Measurements from ENCODE around the gene PRR12.
A peak's percentile ranks its signal among the peaks of the same experiment; 100 is the strongest.
"Not testable (repeated sequence)": the region's sequence is repeated elsewhere in the genome, so short reads cannot be mapped to it uniquely, and the experiment has no call there.

Gene PRR12

DNA sequence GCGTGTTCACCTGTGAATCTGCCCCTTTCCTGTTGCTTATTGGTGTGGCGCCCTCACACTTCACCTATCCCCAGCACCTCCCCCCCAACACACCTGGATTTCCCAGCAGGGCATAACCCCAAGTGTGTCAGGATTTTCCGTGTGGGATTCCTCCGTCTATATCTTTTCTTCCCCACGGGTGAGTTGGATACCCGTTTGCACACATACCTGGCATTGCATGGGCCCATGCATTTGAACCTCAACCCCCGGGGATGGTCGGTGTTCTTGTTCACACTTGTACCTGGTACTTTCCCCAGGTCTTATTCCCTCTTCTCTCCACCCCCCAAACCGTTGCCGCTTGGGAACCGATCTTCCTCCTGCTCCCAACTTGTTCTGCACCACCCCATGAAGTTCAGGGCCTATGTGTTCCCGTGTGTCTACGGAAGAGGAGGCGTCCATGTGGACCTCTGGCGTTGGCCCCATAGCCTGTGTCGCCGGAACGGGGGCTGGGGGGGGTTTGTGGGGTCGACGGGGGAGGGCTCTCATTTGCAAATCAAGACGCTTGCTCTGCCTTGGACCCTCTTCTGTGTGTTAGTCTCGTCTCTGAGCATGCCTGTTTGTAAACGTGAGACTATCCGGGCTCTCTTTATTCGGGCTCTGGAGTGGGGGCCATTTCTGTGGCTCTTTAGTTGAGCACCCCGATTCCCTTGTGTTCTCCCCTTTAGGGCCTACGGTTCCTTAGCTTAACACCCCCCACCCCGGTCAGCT is 1.7 kb downstream of the PRR12 start:
- DNase-seq, result no peak

DNA sequence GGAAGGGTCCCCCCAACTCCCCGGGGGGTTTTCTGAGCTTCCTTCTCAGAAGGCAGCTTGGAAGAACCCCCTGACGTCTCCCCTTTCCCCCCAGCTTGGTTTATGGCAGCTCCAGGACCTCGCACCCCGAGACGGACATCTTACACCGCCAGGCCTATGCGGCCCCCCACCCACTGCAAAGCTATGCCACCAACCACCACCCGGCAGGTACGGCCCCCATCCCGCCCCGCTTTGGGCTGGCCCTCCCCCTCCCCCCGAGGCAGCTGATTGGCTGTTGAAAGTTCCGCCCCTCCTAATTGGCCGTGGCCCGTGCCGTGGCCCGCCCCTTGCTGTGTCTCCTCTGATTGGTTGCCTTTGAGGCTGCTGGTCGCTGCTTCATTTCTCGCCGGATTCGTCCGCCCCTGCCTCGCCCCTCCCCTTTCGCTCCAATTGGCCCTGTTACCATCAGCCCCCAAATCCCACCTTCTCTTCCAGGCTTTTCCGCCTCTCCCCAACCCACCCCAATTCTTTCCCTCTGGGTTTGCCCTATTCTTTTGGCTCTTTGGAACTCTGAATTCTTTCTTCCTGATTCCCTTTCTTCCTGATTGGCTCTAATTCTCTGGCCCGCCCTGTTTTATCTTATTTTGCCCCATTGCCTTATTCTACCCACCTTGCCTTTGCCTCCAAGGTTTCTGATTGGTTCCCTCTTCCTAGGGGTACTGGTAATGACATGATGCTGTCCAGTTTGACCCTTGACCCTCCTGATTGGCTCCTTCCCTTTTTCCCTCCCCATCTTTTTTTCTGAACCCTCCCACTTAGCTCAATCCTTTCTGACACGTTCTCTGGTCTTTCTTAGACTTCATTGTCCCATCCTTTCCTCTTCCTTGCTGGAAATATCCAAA is 2.5 kb downstream of the PRR12 start:
- peak; percentile 26 to 53 for DNase-seq

DNA sequence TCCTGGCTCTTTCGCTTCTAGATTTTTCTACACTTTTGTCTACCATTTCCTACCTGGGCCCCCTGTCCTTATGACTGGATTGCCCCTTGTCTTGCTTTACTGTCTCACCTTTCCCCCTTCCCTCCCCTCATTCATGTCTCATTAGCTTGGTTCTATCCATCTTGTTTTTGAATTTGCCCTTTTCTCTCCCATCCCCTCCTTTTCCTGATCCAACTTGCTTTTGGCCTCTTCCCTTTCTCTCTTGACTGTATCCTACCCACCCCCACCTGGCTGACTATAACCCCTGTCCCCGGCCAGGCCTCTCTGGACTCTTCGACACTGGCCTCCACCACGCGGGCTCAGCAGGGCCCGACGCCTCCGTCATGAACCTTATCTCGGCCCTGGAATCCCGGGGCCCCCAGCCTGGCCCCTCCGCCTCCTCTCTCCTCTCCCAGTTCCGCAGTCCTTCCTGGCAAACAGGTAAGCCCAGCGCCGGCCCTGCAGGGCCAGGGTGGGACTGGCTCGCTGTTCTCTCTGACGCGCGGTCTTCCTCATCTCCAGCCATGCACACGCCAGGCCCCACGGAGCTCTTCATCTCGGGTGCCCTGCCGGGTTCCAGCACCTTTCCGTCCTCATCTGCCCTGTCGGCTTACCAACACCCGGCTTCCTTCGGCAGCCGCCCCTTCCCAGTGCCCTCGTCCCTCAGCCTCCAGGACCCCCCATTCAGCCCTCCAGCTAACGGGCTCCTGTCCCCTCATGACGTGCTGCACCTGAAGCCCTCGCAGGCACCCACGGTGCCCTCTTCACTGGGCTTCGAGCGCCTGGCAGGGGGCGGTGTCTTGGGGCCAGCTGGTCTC is 3.4 kb downstream of the PRR12 start:
- no peak for DNase-seq

DNA sequence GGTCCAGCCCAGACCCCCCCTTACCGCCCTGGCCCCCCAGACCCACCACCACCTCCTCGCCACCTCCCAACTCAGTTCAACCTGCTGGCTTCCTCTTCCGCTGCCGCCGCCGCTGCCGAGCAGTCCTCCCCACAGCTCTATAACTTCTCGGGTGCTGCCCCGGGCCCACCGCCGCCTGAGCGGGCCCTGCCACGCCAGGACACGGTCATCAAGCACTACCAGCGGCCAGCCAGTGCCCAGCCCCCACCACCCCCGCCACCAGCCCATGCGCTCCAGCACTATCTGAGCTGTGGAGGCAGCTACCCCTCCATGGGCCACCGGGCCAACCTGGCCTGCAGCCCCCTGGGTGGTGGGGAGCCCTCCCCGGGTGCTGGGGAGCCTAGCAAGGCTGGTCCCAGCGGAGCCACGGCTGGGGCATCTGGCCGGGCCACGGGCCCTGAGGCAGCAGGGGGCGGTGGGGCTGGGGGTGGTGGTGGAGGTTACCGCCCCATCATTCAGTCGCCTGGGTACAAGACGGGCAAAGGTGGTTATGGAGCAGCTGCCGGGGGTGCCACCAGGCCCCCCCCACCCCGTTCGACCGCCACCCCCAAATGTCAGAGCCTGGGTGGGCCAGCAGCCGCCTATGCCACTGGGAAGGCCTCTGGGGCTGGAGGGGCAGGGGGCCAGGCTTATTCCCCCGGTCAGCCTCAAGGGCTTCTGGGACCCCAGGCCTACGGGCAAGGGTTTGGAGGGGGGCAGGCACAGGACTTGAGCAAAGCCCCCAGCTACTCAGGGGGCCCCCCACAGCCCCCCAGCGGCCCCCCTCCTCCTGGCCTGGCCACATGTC is 4.2 kb downstream of the PRR12 start:
- no peak for DNase-seq

DNA sequence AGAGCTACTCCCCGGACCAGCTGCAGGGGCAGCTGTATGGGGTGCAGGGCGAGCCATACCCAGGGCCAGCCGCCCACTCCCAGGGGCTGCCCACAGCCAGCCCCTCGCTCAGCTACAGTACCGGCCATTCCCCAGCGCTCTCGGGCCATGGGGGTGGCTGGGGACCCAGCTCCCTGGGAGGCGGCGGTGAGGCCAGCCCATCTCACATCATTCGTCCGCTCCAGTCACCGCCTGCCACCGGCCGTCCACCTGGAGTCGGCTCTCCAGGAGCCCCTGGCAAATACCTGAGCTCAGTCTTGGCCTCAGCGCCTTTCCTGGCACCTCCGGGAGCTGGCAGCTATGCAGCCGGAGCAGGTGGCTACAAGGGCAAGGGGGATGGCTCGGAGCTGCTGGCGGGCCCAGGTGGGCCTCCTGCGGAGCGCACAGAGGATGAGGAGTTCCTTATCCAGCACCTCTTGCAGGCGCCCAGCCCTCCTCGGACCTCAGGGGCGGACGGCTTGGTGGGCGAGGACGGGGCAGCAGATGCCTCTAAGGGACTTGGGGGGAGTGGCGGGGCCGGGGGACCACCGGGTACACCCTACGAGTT is 4.9 kb downstream of the PRR12 start:
- no peak for DNase-seq

DNA sequence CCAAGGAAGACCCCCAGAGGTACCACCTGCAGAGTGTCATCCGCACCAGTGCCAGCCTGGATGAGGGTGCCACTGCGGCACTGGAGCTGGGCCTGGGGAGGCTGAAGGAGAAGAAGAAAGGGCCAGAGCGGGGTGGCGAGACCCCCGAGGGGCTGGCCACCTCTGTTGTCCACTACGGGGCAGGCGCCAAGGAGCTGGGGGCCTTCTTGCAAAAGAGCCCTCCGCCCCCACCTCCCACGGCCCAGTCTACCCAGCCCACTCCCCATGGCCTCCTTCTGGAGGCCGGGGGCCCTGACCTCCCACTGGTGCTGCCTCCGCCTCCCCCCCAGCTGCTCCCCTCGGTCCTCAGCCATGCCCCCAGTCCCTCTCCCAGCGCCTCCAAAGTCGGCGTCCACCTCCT is 5.4 kb downstream of the PRR12 start:
- DNase-seq, result no peak

DNA sequence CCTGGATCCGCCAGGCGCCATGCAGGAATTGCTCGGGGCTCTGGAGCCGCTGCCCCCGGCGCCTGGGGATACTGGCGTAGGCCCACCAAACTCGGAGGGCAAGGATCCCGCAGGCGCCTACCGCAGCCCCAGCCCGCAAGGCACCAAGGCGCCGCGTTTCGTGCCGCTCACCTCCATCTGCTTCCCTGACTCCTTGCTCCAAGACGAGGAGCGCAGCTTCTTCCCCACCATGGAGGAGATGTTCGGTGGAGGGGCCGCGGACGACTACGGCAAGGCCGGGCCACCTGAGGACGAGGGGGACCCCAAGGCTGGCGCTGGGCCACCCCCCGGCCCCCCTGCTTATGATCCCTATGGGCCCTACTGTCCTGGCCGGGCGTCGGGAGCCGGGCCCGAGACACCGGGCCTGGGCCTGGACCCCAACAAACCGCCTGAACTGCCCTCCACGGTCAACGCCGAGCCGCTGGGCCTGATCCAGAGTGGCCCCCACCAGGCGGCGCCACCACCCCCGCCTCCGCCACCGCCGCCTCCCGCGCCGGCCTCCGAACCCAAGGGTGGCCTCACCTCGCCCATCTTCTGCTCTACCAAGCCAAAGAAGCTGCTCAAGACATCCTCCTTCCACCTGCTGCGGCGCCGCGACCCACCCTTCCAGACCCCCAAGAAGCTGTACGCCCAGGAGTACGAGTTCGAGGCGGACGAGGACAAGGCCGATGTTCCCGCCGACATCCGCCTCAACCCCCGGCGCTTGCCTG is 6.1 kb downstream of the PRR12 start:
- DNase-seq, result no peak

DNA sequence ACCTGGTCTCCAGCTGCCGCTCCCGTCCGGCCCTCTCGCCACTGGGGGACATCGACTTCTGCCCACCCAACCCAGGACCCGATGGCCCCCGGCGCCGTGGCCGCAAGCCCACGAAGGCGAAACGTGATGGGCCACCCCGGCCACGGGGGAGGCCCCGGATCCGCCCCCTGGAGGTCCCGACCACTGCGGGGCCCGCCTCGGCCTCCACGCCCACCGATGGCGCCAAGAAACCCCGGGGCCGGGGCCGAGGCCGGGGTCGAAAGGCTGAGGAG is 6.7 kb downstream of the PRR12 start:
- DNase-seq, result no peak

DNA sequence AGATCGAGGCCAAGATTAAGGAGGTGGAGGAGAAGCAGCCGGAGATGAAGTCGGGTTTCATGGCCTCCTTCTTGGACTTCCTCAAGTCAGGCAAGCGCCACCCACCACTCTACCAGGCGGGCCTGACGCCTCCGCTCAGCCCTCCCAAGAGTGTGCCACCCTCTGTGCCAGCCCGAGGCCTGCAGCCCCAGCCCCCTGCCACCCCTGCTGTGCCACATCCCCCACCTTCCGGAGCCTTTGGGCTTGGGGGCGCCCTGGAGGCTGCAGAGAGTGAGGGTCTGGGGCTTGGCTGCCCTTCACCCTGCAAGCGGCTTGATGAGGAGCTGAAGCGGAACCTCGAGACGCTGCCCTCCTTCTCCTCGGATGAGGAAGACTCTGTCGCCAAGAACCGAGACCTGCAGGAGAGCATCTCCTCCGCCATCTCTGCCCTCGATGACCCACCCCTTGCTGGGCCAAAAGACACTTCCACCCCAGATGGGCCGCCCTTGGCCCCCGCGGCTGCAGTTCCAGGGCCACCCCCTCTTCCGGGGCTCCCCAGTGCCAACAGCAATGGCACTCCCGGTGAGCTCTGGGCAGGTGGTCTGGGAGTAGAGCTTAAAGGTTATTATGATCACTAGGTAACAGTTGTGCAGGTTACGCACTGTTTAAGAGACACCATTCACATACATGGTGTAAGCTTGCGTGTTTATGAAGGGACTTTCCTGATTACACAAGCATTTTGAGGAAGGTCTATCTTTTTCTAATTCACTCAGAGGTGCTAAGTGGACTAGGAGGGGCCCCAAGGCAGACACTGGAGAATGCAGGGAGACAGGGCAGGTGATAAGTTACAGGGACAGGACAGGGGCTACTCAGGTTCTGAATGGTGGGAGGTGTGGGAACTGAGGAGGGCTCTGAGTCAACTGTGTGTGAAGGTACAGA is 8.7 kb downstream of the PRR12 start:
- no peak for DNase-seq

DNA sequence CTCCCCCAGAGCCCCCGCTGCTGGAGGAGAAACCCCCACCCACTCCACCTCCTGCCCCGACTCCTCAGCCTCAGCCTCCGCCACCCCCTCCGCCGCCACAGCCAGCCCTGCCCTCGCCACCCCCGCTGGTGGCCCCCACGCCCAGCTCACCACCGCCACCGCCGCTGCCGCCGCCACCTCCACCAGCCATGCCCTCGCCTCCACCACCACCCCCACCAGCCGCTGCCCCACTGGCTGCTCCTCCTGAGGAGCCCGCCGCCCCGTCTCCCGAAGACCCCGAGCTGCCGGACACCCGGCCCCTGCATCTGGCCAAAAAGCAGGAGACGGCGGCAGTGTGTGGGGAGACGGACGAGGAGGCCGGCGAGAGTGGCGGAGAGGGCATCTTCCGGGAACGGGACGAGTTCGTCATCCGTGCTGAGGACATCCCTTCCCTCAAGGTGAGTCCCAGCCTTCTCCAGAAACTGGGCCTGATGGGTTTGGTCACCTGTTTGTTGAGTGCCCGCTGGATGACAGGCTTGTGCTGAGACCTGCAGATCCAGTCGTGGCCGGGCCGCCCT is 10.6 kb downstream of the PRR12 start:
- DNase-seq, result no peak

DNA sequence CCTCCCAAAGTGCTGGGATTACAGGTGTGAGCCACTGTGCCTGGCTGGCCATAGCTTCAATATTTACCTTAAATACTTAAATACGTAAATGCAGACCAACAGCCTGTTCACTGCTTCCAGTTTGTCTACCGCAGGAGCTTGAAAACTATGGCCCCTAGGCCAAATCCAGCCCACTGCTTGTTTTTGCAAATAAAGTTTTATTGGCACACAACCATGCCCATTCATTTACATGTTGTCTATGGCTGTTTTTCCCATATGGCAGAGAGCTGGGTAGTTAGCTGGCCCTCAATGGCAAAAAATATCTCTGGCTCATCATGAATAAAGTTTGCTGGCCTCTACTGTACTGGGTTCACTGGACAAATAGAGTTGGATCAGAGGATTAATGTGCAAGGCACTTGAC is 11.8 kb downstream of the PRR12 start:
- no peak for DNase-seq

DNA sequence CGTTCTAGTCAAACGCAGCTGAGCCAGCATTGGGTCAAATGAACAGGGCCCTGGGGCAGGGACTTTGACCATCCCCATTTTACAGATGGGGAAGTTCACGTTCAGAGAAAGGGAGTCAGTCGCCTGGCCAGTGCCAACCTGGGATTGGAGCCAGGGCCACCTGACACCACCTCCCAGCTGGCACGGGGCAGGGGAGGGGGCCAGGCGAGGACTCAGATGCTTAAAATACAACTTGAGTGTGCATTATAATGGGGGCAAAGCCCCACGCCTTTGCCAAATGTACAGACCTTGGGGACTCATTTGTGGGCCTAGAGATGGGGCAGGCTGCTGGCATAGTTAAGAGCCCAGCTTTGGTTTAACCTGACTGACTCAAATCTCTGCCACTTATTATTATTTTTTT is 14.6 kb downstream of the PRR12 start:
- DNase-seq, result no peak

DNA sequence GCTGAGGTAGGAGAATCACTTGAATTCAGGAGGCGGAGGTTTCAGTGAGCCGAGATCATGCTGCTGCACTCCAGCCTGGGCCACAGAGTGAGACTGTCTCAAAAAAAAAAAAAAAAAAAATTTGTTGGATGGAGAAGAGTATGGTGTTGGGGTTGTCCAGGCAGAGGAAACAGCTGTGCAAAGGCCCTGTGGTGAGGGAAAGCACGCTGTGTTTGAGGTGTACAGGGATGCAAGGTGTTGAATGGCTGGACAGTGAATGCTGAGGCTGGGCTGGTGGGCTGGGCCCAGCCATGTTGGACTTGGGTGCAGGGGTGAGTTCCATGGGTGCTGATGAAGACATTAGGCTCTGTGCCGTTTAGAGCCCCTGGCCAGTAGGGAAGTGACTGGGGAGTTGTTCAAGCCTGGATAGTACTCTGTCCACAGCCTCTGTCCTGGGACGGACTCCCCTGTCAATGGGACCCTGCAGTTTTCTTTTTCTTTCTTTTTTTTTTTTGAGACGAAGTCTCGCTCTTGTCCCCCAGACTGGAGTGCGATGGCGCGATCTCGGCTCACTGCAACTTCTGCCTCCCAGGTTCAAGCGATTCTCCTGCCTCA is 18.6 kb downstream of the PRR12 start:
- no peak for DNase-seq

DNA sequence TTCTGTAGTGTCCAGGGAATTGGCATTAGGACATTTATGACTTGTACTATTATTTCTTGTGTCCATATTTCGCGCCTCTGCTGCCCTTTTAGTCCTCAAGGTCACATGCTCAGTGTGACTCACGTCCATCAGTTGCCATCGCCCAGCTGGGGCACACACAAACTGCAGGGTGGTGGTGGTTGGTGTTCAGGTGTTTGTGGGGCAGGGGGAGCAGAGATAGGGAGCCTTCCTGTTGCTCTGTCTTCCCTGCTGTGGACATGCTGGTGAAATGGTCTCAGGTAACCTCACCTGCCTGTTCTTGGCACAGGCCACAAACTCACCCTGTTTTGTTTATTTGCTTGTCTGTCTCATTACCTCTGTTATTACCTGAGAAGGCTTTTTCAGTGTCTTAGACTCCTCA is 22.4 kb downstream of the PRR12 start:
- no peak for DNase-seq

DNA sequence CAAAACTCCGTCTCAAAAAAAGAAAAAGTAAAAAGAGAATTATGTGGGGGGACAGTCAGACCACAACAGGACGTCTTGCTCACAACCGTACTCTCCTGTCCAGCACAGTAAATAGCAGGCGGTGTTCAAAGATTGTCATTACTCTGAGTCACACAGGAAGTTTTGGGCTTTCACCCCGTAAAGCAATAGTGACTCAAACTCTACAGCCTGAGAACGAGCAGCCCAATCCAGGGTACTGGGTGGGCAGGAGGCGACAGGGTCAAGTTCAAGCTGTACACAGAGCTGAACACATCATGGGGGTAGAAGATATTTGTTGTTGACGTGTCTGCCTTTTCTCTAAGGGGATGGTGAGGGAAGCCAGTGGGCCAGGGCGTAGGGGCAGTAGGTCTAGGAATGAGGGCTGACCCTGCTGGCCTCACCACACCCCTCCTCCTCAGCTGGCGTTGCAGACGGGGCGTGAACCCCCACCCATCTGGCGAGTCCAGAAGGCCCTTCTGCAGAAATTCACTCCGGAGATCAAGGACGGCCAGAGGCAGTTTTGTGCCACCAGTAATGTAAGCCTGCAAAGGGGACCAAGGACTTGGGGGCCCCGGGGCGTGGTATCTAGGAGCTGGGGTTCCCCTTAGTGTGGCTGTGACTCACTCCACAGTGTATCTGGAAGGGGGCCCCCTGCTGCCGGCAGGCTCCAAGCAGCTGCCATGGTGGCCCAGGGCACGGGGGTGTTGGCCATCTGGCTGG is 23.3 kb downstream of the PRR12 start:
- DNase-seq, result no peak

DNA sequence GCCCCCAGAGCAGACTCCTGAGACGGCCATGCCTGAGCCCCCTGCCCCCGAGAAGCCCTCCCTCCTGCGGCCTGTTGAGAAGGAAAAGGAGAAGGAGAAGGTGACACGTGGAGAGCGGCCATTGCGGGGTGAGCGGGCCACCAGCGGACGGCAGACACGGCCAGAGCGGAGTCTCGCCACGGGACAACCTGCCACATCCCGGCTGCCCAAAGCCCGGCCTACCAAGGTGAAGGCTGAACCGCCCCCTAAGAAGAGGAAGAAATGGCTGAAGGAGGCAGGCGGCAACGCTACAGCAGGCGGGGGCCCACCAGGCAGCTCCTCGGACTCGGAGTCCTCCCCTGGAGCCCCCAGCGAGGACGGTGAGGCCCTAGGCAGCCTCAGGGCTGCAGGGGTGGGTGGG is 24.9 kb downstream of the PRR12 start:
- no peak for DNase-seq

DNA sequence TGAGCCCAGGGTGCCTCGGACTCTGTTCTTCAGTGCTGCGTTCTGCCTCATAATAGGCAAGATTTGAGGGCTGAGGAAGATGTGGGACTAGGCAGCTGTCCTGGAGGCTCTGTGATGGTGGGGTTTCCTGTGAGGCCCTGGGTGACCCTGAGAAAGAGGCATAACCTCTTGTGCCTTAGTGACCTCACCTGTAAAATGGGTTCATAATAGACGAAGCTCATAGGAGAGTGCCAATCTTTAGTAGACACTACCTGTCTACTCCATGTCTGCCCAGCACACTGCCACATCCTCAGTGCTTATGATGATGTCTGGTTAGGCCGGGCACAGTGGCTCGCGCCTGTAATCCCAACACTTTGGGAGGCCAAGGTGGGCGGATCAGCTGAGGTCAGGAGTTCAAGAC is 25.6 kb downstream of the PRR12 start:
- no peak for DNase-seq

DNA sequence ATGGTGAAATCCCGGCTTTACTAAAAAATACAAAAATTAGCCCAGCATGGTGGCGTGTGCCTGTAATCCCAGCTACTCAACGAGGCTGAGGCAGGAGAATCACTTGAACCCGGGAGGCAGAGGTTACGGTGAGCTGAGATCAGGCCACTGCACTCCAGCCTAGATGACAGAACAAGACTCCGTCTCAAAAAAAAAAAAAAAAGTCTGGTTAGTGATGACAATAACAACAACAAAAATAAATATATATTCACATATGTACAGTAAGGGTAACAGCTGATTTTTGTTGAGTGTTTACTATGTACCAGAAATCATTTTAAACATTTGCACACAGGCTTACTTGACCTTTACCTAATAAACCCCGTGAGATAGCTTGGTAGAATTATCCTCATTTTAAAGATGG is 26.0 kb downstream of the PRR12 start:
- DNase-seq, result no peak

DNA sequence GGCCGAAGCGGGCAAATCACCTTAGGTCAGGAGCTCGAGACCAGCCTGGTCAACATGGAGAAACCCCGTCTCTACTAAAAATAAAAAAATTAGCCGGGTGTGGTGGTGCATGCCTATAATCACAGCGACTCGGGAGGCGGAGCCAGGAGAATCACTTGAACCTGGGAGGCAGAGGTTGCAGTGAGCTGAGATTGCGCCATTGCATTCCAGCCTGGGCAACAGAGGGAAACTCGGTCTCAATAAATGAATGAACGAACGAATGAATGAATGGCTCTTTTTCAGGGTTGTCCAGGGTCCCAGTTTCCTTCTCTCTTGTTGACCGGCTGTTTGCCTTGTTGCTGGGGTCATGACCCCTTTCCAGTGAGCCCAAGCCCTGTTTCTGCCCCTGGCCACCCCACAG is 26.9 kb downstream of the PRR12 start:
- not testable (repeated sequence) for DNase-seq

All from NCI-H524 (cell line).